GM12878 (cell line): ENCODE measurements around the gene RIOX2.

Experiments used
- ATF2 ChIP-seq: IDR thresholded peaks from 2 replicates; pipeline ENCODE4 v1.6.1; 2012; ENCODE audit warnings: low read length, inconsistent platforms
- BACH1 ChIP-seq: fragments of 450-650 bp; IDR thresholded peaks from 2 replicates; pipeline ENCODE4 v1.6.1; 2017; ENCODE audit warnings: mild to moderate bottlenecking, borderline replicate concordance
- CBFB ChIP-seq: IDR thresholded peaks from 2 replicates; pipeline ENCODE4 v1.6.1; 2016; ENCODE audit warnings: antibody characterized with exemption, low read depth
- CTCF ChIP-seq, 3 experiments: IDR thresholded peaks in 2 of 3; conservative IDR thresholded peaks in 1 of 3; 2 replicates each; pipeline ENCODE4 v1.5.1; 2011; ENCODE audit warnings: low read depth in 3 of 3, low read length in 3 of 3, mild to moderate bottlenecking in 3 of 3, control low read depth in 2 of 3, moderate library complexity in 2 of 3, inconsistent platforms in 1 of 3, mixed read lengths in 1 of 3; ENCODE audit not compliant: control insufficient read depth in 2 of 3, insufficient read depth in 1 of 3; ENCODE audit errors: extremely low read depth in 1 of 3
- EZH2 ChIP-seq: IDR thresholded peaks from 2 replicates; pipeline ENCODE4 v1.6.1; 2012; ENCODE audit warnings: low read depth, mild to moderate bottlenecking, control low read depth, inconsistent platforms, low read length, borderline replicate concordance; ENCODE audit not compliant: control insufficient read depth
- HDGF ChIP-seq: fragments of 450-650 bp; IDR thresholded peaks from 2 replicates; pipeline ENCODE4 v1.6.1; 2016; ENCODE audit warnings: antibody characterized with exemption
- POLR2A ChIP-seq: IDR thresholded peaks from 2 replicates; pipeline ENCODE4 v1.6.1; 2011; ENCODE audit warnings: low read depth, mild to moderate bottlenecking, low read length
- RAD21 ChIP-seq: IDR thresholded peaks from 2 replicates; pipeline ENCODE4 v1.6.1; 2011; ENCODE audit warnings: mild to moderate bottlenecking, low read depth, low read length, moderate library complexity; ENCODE audit not compliant: insufficient read depth
- REST ChIP-seq: IDR thresholded peaks from 2 replicates; pipeline ENCODE4 v1.6.1; 2012; ENCODE audit warnings: mild to moderate bottlenecking, low read depth, low read length
- SP1 ChIP-seq: IDR thresholded peaks from one replicate; pipeline ENCODE4 v1.6.1; 2011; ENCODE audit warnings: low read depth, low read length
- TAF1 ChIP-seq: IDR thresholded peaks from 2 replicates; pipeline ENCODE4 v1.6.1; 2011; ENCODE audit warnings: mild to moderate bottlenecking, low read depth, low read length, borderline replicate concordance
- YBX1 ChIP-seq: fragments of 450-650 bp; IDR thresholded peaks from 2 replicates; pipeline ENCODE4 v1.6.1; 2016; ENCODE audit warnings: antibody characterized with exemption

- TF ChIP-seq RAD21 (no peak), ATF2 (no peak), HDGF (no peak), TAF1 (no peak), CTCF (IDR thresholded peaks at IDR 0.05 in 2 of 3, conservative IDR thresholded peaks at IDR 0.05 in 1 of 3; ENCODE audit: control insufficient read depth in 2 of 3, extremely low read depth in 1 of 3, insufficient read depth in 1 of 3, low read depth in 3 of 3, low read length in 3 of 3) (no peak), SP1 (no peak), REST (no peak), YBX1 (no peak), BACH1 (no peak), CBFB (no peak), POLR2A (no peak), EZH2 (no peak)
Observed at GRCh38 chr3:98003306-98003969, 31.2 kb upstream of the RIOX2 start.
